ENCODE results near the gene MED6.

Gene MED6

GRCh38 chr14:70638416-70638815 lies 38.0 kb upstream of the MED6 start:
- peaks cover 9% of the 10 kb centered on the region; the same call in 1 of the 2 replicates for H3K9me3 ChIP-seq (ENCODE audit: control insufficient read depth, insufficient read depth, low read length)
- H3K27me3 ChIP-seq (ENCODE audit: control insufficient read depth, insufficient read depth, low read length), result no peaks in the 10 kb centered on the region
- no peak overlapping the region for H3K27ac ChIP-seq (ENCODE audit: low read depth, low read length)
- no peak overlapping the region for H3K4me3 ChIP-seq (ENCODE audit: low read depth, low read length)
- H3K4me1 ChIP-seq (ENCODE audit: control insufficient read depth, insufficient read depth, low read length), result peaks cover 19% of the 10 kb centered on the region
- no peaks in the 10 kb centered on the region for H3K36me3 ChIP-seq (ENCODE audit: control insufficient read depth, insufficient read depth, low read length)
- H3K9ac ChIP-seq (ENCODE audit: low read depth, low read length), result no peak overlapping the region

- Histone ChIP-seq H3K4me3 (ENCODE audit: low read depth, low read length) (no peak overlapping the region), H3K27ac (ENCODE audit: low read depth, low read length) (no peak overlapping the region), H3K9ac (ENCODE audit: low read depth, low read length) (no peak overlapping the region), H3K27me3 (ENCODE audit: control insufficient read depth, insufficient read depth, low read length) (no peaks in the 10 kb centered on the region), H3K4me1 (ENCODE audit: control insufficient read depth, insufficient read depth, low read length) (peaks cover 12% of the 10 kb centered on the region), H3K9me3 (ENCODE audit: control insufficient read depth, insufficient read depth, low read length) (peaks cover 9% of the 10 kb centered on the region; the same call in 1 of the 2 replicates), H3K36me3 (ENCODE audit: control insufficient read depth, insufficient read depth, low read length) (no peaks in the 10 kb centered on the region)
Observed at GRCh38 chr14:70635971-70636595, 35.6 kb upstream of the MED6 start.

GRCh38 chr14:70631948-70632347 lies 31.5 kb upstream of the MED6 start:
- H3K27ac ChIP-seq (ENCODE audit: low read depth, low read length), result no peak overlapping the region
- no peaks in the 10 kb centered on the region for H3K27me3 ChIP-seq (ENCODE audit: control insufficient read depth, insufficient read depth, low read length)
- no peaks in the 10 kb centered on the region for H3K4me1 ChIP-seq (ENCODE audit: control insufficient read depth, insufficient read depth, low read length)
- H3K4me3 ChIP-seq (ENCODE audit: low read depth, low read length), result no peak overlapping the region
- H3K9me3 ChIP-seq (ENCODE audit: control insufficient read depth, insufficient read depth, low read length), result peaks cover 19% of the 10 kb centered on the region
- H3K36me3 ChIP-seq (ENCODE audit: control insufficient read depth, insufficient read depth, low read length), result no peaks in the 10 kb centered on the region
- H3K9ac ChIP-seq (ENCODE audit: low read depth, low read length), result no peak overlapping the region

GRCh38 chr14:70624972-70625371 lies 24.5 kb upstream of the MED6 start:
- no peak overlapping the region for H3K9ac ChIP-seq (ENCODE audit: low read depth, low read length)
- no peak overlapping the region for H3K4me3 ChIP-seq (ENCODE audit: low read depth, low read length)
- no peak overlapping the region for H3K27ac ChIP-seq (ENCODE audit: low read depth, low read length)
- H3K36me3 ChIP-seq (ENCODE audit: control insufficient read depth, insufficient read depth, low read length), result 0 out of 2 replicates have a peak, but pooled peaks cover 3% of the 10 kb centered on the region
- no peaks in the 10 kb centered on the region for H3K4me1 ChIP-seq (ENCODE audit: control insufficient read depth, insufficient read depth, low read length)
- H3K9me3 ChIP-seq (ENCODE audit: control insufficient read depth, insufficient read depth, low read length), result peaks cover 14% of the 10 kb centered on the region
- no peaks in the 10 kb centered on the region for H3K27me3 ChIP-seq (ENCODE audit: control insufficient read depth, insufficient read depth, low read length)

- Histone ChIP-seq H3K36me3 (ENCODE audit: control insufficient read depth, insufficient read depth, low read length) (0 out of 2 replicates have a peak, but pooled peaks cover 3% of the 10 kb centered on the region), H3K4me3 (ENCODE audit: low read depth, low read length) (no peak overlapping the region), H3K9me3 (ENCODE audit: control insufficient read depth, insufficient read depth, low read length) (peaks cover 8% of the 10 kb centered on the region), H3K27me3 (ENCODE audit: control insufficient read depth, insufficient read depth, low read length) (no peaks in the 10 kb centered on the region), H3K9ac (ENCODE audit: low read depth, low read length) (no peak overlapping the region), H3K27ac (ENCODE audit: low read depth, low read length) (no peak overlapping the region), H3K4me1 (ENCODE audit: control insufficient read depth, insufficient read depth, low read length) (no peaks in the 10 kb centered on the region)
Observed at GRCh38 chr14:70622111-70622712, 21.8 kb upstream of the MED6 start.

- no peaks in the 10 kb centered on the region for H3K27me3 ChIP-seq (ENCODE audit: control insufficient read depth, insufficient read depth, low read length)
- H3K27ac ChIP-seq (ENCODE audit: low read depth, low read length), result no peak overlapping the region
- H3K4me3 ChIP-seq (ENCODE audit: low read depth, low read length), result no peak overlapping the region
- H3K9me3 ChIP-seq (ENCODE audit: control insufficient read depth, insufficient read depth, low read length), result no peaks in the 10 kb centered on the region
- no peak overlapping the region for H3K9ac ChIP-seq (ENCODE audit: low read depth, low read length)
- H3K36me3 ChIP-seq (ENCODE audit: control insufficient read depth, insufficient read depth, low read length), result no peaks in the 10 kb centered on the region
- no peaks in the 10 kb centered on the region for H3K4me1 ChIP-seq (ENCODE audit: control insufficient read depth, insufficient read depth, low read length)
Observed at GRCh38 chr14:70619708-70620107, 19.3 kb upstream of the MED6 start.

GRCh38 chr14:70618314-70618713 lies 17.9 kb upstream of the MED6 start:
- H3K4me1 ChIP-seq (ENCODE audit: control insufficient read depth, insufficient read depth, low read length), result no peaks in the 10 kb centered on the region
- H3K9me3 ChIP-seq (ENCODE audit: control insufficient read depth, insufficient read depth, low read length), result no peaks in the 10 kb centered on the region
- no peak overlapping the region for H3K9ac ChIP-seq (ENCODE audit: low read depth, low read length)
- H3K4me3 ChIP-seq (ENCODE audit: low read depth, low read length), result no peak overlapping the region
- H3K36me3 ChIP-seq (ENCODE audit: control insufficient read depth, insufficient read depth, low read length), result no peaks in the 10 kb centered on the region
- H3K27me3 ChIP-seq (ENCODE audit: control insufficient read depth, insufficient read depth, low read length), result no peaks in the 10 kb centered on the region
- H3K27ac ChIP-seq (ENCODE audit: low read depth, low read length), result peak overlapping the region; percentile 4

GRCh38 chr14:70616646-70617045 lies 16.2 kb upstream of the MED6 start:
- Histone ChIP-seq H3K4me3 (ENCODE audit: low read depth, low read length) (no peak overlapping the region), H3K27ac (ENCODE audit: low read depth, low read length) (no peak overlapping the region), H3K9ac (ENCODE audit: low read depth, low read length) (no peak overlapping the region), H3K4me1 (ENCODE audit: control insufficient read depth, insufficient read depth, low read length) (no peaks in the 10 kb centered on the region), H3K27me3 (ENCODE audit: control insufficient read depth, insufficient read depth, low read length) (no peaks in the 10 kb centered on the region), H3K36me3 (ENCODE audit: control insufficient read depth, insufficient read depth, low read length) (no peaks in the 10 kb centered on the region), H3K9me3 (ENCODE audit: control insufficient read depth, insufficient read depth, low read length) (no peaks in the 10 kb centered on the region)

- no peaks in the 10 kb centered on the region for H3K9me3 ChIP-seq (ENCODE audit: control insufficient read depth, insufficient read depth, low read length)
- H3K36me3 ChIP-seq (ENCODE audit: control insufficient read depth, insufficient read depth, low read length), result no peaks in the 10 kb centered on the region
- H3K4me1 ChIP-seq (ENCODE audit: control insufficient read depth, insufficient read depth, low read length), result no peaks in the 10 kb centered on the region
- no peak overlapping the region for H3K4me3 ChIP-seq (ENCODE audit: low read depth, low read length)
- no peaks in the 10 kb centered on the region for H3K27me3 ChIP-seq (ENCODE audit: control insufficient read depth, insufficient read depth, low read length)
- H3K27ac ChIP-seq (ENCODE audit: low read depth, low read length), result no peak overlapping the region
- H3K9ac ChIP-seq (ENCODE audit: low read depth, low read length), result no peak overlapping the region
Observed at GRCh38 chr14:70611216-70611615, 10.8 kb upstream of the MED6 start.

- no peaks in the 10 kb centered on the region for H3K9me3 ChIP-seq (ENCODE audit: control insufficient read depth, insufficient read depth, low read length)
- H3K27ac ChIP-seq (ENCODE audit: low read depth, low read length), result no peak overlapping the region
- H3K27me3 ChIP-seq (ENCODE audit: control insufficient read depth, insufficient read depth, low read length), result no peaks in the 10 kb centered on the region
- peaks cover 10% of the 10 kb centered on the region; the same call in 1 of the 2 replicates for H3K4me1 ChIP-seq (ENCODE audit: control insufficient read depth, insufficient read depth, low read length)
- H3K36me3 ChIP-seq (ENCODE audit: control insufficient read depth, insufficient read depth, low read length), result no peaks in the 10 kb centered on the region
- no peak overlapping the region for H3K9ac ChIP-seq (ENCODE audit: low read depth, low read length)
- H3K4me3 ChIP-seq (ENCODE audit: low read depth, low read length), result no peak overlapping the region
Observed at GRCh38 chr14:70602254-70602653, 1.8 kb upstream of the MED6 start.

GRCh38 chr14:70601162-70601561 lies 707 bp upstream of the MED6 start:
- peak overlapping the region; percentile 69 for H3K9ac ChIP-seq (ENCODE audit: low read depth, low read length)
- H3K27ac ChIP-seq (ENCODE audit: low read depth, low read length), result peak overlapping the region; percentile 51
- H3K36me3 ChIP-seq (ENCODE audit: control insufficient read depth, insufficient read depth, low read length), result peaks cover 7% of the 10 kb centered on the region

More at GRCh38 chr14:70601162-70601561, 707 bp upstream of the MED6 start:
- Histone ChIP-seq H3K9me3 (ENCODE audit: control insufficient read depth, insufficient read depth, low read length) (no peaks in the 10 kb centered on the region), H3K4me3 (ENCODE audit: low read depth, low read length) (peak overlapping the region; percentile 77), H3K27me3 (ENCODE audit: control insufficient read depth, insufficient read depth, low read length) (no peaks in the 10 kb centered on the region), H3K4me1 (ENCODE audit: control insufficient read depth, insufficient read depth, low read length) (peaks cover 10% of the 10 kb centered on the region; the same call in 1 of the 2 replicates)
